ENCODE results near the gene TTC28. TPM values are rescaled to one million over a fixed set of nuclear protein-coding genes. Genes with fewer than 3 reads are reported as not detected.
A peak's percentile ranks its signal among the peaks of the same experiment; 100 is the strongest.
"Not testable (repeated sequence)": the region's sequence is repeated elsewhere in the genome, so short reads cannot be mapped to it uniquely, and the experiment has no call there.

The TTC28 gene
- total and polyA plus RNA-seq, 12 donors, result 2.1 to 27.7 (median 20.4) TPM

- ATAC-seq (no peak), DNase-seq (no peak)
- H3K4me1 ChIP-seq, result peaks cover 0 to 13% (median 11%) of the 10 kb centered on the region in 9 donors
- H3K4me3 ChIP-seq, result no peak overlapping the region
- H3K27me3 ChIP-seq, result no peaks in the 10 kb centered on the region
- H3K9me3 ChIP-seq, result peaks cover 0 to 8% (median 0%) of the 10 kb centered on the region in 11 donors
- intact Hi-C loops (cut with DNase I), result no loop called here
- no peaks in the 10 kb centered on the region for H3K36me3 ChIP-seq
- WGBS, 2 donors, result 95 to 97% methylated on average over 2 of the region's 2 CpGs
- TF ChIP-seq, protein P1, sequence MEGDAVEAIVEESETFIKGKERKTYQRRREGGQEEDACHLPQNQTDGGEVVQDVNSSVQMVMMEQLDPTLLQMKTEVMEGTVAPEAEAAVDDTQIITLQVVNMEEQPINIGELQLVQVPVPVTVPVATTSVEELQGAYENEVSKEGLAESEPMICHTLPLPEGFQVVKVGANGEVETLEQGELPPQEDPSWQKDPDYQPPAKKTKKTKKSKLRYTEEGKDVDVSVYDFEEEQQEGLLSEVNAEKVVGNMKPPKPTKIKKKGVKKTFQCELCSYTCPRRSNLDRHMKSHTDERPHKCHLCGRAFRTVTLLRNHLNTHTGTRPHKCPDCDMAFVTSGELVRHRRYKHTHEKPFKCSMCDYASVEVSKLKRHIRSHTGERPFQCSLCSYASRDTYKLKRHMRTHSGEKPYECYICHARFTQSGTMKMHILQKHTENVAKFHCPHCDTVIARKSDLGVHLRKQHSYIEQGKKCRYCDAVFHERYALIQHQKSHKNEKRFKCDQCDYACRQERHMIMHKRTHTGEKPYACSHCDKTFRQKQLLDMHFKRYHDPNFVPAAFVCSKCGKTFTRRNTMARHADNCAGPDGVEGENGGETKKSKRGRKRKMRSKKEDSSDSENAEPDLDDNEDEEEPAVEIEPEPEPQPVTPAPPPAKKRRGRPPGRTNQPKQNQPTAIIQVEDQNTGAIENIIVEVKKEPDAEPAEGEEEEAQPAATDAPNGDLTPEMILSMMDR (IDR thresholded peaks at IDR 0.05), result no peak
- no peak overlapping the region for H3K27ac ChIP-seq
Observed at GRCh38 chr22:28198692-28199091, 480.9 kb downstream of the TTC28 start.

GRCh38 chr22:28191571-28191970 is 488.1 kb downstream of the TTC28 start:
- H3K36me3 ChIP-seq; H3K27me3 ChIP-seq; intact Hi-C loops (cut with DNase I); ATAC-seq; DNase-seq; H3K27ac ChIP-seq; H3K4me3 ChIP-seq: not testable (repeated sequence)
- H3K9me3 ChIP-seq, result peaks cover 0 to 11% (median 0%) of the 10 kb centered on the region in 11 donors
- H3K4me1 ChIP-seq, result peaks cover 0 to 15% (median 0%) of the 10 kb centered on the region in 9 donors
- WGBS, 2 donors, result 87 to 90% methylated on average over 8 of the region's 8 CpGs

DNA sequence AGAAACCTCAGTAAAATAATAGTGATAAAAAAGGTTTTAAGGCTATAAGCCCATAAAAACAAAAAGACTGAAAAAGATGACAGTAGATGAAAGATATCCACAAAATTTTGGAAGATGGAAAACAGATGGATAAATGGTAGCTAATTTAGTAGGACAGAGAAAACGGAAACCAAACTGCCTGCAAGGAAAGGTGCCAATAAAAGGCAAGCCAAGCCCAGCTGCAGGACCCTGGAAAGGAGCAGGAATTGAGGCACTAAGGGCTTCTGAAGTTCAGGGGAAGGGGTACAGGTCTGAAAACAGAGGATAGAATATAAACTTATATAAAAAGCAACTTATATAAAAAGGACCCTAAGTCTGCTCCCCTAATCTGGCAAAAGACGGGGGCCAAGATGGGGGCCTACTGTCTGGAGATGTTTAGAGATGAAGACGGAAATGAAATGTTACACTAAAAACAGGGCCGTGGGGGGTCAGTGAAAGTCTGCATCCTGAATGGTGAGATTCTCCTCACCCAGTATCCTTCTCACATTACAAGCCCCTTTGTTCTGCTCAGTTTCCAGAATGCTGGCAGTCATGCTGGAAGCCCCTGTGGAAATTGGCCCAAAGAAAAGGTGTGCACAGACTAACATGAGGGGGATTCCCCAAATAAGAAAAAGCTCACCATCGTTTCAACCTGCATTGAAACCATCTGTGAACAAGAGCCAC is 491.3 kb downstream of the TTC28 start:
- Histone ChIP-seq H3K27ac (no peak overlapping the region), H3K36me3 (no peaks in the 10 kb centered on the region), H3K9me3 (peaks cover 0 to 6% (median 0%) of the 10 kb centered on the region in 11 donors), H3K4me1 (peaks cover 0 to 24% (median 4%) of the 10 kb centered on the region in 9 donors), H3K27me3 (no peaks in the 10 kb centered on the region), H3K4me3 (no peak overlapping the region)
- TF ChIP-seq, protein P1 (IDR thresholded peaks at IDR 0.05), result no peak
- ATAC-seq, result peak in 1 of 8 donors; percentile 26
- intact Hi-C loops (cut with DNase I), result no loop called here
- no peak for DNase-seq
- WGBS, 2 donors, result 74 to 82% methylated on average over 5 of the region's 5 CpGs

- 91 to 94% methylated on average over 3 of the region's 3 CpGs for WGBS, 2 donors
- no peak overlapping the region for H3K27ac ChIP-seq
- intact Hi-C loops (cut with DNase I), result no loop called here
Observed at GRCh38 chr22:28187612-28188011, 492.0 kb downstream of the TTC28 start.

More at GRCh38 chr22:28187612-28188011, 492.0 kb downstream of the TTC28 start:
- no peaks in the 10 kb centered on the region for H3K9me3 ChIP-seq
- TF ChIP-seq, protein P1 (IDR thresholded peaks at IDR 0.05), result no peak
- peaks cover 0 to 32% (median 11%) of the 10 kb centered on the region in 9 donors for H3K4me1 ChIP-seq
- no peak for ATAC-seq
- no peaks in the 10 kb centered on the region for H3K27me3 ChIP-seq
- no peaks in the 10 kb centered on the region for H3K36me3 ChIP-seq
- H3K4me3 ChIP-seq, result no peak overlapping the region
- no peak for DNase-seq
